HG03175 (cell line): Measurements from ENCODE around the gene RPL21.

Experiments used
- ATAC-seq: cut with Tn5 transposase; IDR thresholded peaks from one replicate; pipeline ENCODE4 v1.9.1; 2021; ENCODE audit warnings: mild to moderate bottlenecking, moderate library complexity; ENCODE audit not compliant: unreplicated experiment

Gene RPL21

GRCh38 chr13:27257648-27258253 is 6.4 kb downstream of the RPL21 start:
- ATAC-seq: no peak

- ATAC-seq: no peak
These were observed 7.5 kb downstream of the RPL21 start for GRCh38 chr13:27258637-27259386.

- no peak for ATAC-seq
These were observed 8.5 kb downstream of the RPL21 start for GRCh38 chr13:27259831-27260230.

- ATAC-seq: no peak
These were observed 10.0 kb downstream of the RPL21 start for GRCh38 chr13:27261396-27261795.

GRCh38 chr13:27263438-27263837 is 12.1 kb downstream of the RPL21 start:
- ATAC-seq: no peak

GRCh38 chr13:27264181-27264580 is 12.8 kb downstream of the RPL21 start:
- ATAC-seq: no peak

GRCh38 chr13:27264648-27265047 is 13.3 kb downstream of the RPL21 start:
- no peak for ATAC-seq

- ATAC-seq: no peak
These were observed 15.6 kb downstream of the RPL21 start for GRCh38 chr13:27266917-27267316.

- ATAC-seq: no peak
These were observed 16.2 kb downstream of the RPL21 start for GRCh38 chr13:27267596-27267995.

GRCh38 chr13:27269114-27269665 is 17.8 kb downstream of the RPL21 start:
- ATAC-seq: no peak

- ATAC-seq: peak; percentile 88
These were observed 19.5 kb downstream of the RPL21 start, which contains the start of gene RASL11A for GRCh38 chr13:27270594-27271520. TSS of gene RASL11A (plus strand) at chr13:27270830. CDS start at chr13:27270945, 115 bp downstream.

- ATAC-seq: no peak
These were observed 20.3 kb downstream of the RPL21 start for GRCh38 chr13:27271570-27272096.

- no peak for ATAC-seq
These were observed 22.5 kb downstream of the RPL21 start for GRCh38 chr13:27273658-27274425.

- ATAC-seq: no peak
These were observed 23.3 kb downstream of the RPL21 start for GRCh38 chr13:27274631-27275030.

- no peak for ATAC-seq
These were observed 24.8 kb downstream of the RPL21 start for GRCh38 chr13:27276188-27276587.

- no peak for ATAC-seq
These were observed 28.1 kb downstream of the RPL21 start for GRCh38 chr13:27279506-27279905.

- no peak for ATAC-seq
These were observed 28.8 kb downstream of the RPL21 start for GRCh38 chr13:27280009-27280656.

GRCh38 chr13:27280841-27281240 is 29.5 kb downstream of the RPL21 start:
- no peak for ATAC-seq

GRCh38 chr13:27281420-27281819 is 30.1 kb downstream of the RPL21 start:
- no peak for ATAC-seq
